ENCODE data around the gene CSRP1. TPM values are rescaled to one million over a fixed set of nuclear protein-coding genes. Genes with fewer than 3 reads are reported as not detected.

The CSRP1 gene
- total RNA-seq, 3 donors from 2014 or later, result 186 to 1,491 (median 767) TPM

GRCh38 chr1:201463071-201463552 is 43.8 kb downstream of the CSRP1 start:
- Histone ChIP-seq H3K4me3 (no peak overlapping the region), H3K27ac (peak overlapping the region; percentile 92), H3K36me3 (no peaks in the 10 kb centered on the region), H3K9me3 (no peaks in the 10 kb centered on the region), H3K27me3 (no peaks in the 10 kb centered on the region), H3K4me1 (peaks cover 24 to 29% of the 10 kb centered on the region in 2 donors)
- TF ChIP-seq POLR2A (IDR thresholded peaks at IDR 0.05), result no peak
- TF ChIP-seq, protein P1, sequence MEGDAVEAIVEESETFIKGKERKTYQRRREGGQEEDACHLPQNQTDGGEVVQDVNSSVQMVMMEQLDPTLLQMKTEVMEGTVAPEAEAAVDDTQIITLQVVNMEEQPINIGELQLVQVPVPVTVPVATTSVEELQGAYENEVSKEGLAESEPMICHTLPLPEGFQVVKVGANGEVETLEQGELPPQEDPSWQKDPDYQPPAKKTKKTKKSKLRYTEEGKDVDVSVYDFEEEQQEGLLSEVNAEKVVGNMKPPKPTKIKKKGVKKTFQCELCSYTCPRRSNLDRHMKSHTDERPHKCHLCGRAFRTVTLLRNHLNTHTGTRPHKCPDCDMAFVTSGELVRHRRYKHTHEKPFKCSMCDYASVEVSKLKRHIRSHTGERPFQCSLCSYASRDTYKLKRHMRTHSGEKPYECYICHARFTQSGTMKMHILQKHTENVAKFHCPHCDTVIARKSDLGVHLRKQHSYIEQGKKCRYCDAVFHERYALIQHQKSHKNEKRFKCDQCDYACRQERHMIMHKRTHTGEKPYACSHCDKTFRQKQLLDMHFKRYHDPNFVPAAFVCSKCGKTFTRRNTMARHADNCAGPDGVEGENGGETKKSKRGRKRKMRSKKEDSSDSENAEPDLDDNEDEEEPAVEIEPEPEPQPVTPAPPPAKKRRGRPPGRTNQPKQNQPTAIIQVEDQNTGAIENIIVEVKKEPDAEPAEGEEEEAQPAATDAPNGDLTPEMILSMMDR (IDR thresholded peaks at IDR 0.05), result no peak
- no peak for TF ChIP-seq POLR2AphosphoS5 (IDR thresholded peaks at IDR 0.05)
- no peak for DNase-seq (ENCODE audit: low spot score in 2 of 2)
- intact Hi-C loops (cut with DNase I; ENCODE audit: low total_unique reads), result no loop called here

DNA sequence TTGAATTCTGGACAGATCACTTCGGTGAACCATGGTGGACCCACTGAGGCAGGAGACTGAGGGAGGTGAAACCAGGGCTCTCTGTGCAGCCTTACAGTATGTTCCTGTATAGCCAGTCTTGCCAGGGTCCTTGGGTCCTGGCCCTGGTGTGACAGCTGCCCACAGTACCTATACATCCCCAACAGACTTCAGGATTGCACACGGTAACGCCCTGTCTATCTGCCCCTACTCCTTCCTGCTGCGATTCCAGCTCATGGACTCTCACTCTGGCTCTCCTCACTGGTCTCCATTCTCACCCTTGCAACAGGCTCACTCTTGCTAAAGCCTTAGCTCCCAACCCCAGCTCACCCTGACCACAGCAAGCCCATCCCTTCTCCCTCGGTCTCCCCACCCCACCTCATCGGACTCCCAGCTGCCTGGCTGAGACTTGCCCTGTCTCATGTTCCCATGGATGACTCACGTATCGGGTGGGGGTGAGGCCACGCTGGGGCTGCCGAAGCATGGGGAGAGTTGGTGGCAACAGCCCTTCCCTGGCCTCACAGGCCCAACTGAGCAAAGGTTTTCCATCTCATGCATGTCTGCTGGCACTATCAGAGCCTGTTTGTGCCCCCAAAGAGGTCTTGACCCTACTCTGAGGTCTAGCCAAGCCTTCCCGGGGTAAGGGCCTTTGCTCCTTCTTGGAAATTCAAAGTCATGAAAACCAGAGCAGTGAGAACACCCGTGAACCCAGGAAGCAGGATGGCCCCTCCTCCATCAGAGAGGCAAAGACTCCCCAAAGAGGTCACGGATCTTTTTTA is 45.1 kb downstream of the CSRP1 start:
- Histone ChIP-seq H3K4me1 (peaks cover 26 to 28% of the 10 kb centered on the region in 2 donors), H3K9me3 (no peaks in the 10 kb centered on the region), H3K4me3 (peak overlapping the region in 1 of 3 donors; percentile 19), H3K36me3 (no peaks in the 10 kb centered on the region), H3K27me3 (no peaks in the 10 kb centered on the region), H3K27ac (peak overlapping the region; percentile 92)
- intact Hi-C loops (cut with DNase I; ENCODE audit: low total_unique reads), result no loop called here
- TF ChIP-seq POLR2AphosphoS5 (IDR thresholded peaks at IDR 0.05), result peak; percentile 61 to 87 (median 76)
- TF ChIP-seq, protein P1 (IDR thresholded peaks at IDR 0.05), result no peak
- DNase-seq (ENCODE audit: low spot score in 2 of 2), result peak; percentile 81 to 83

DNA sequence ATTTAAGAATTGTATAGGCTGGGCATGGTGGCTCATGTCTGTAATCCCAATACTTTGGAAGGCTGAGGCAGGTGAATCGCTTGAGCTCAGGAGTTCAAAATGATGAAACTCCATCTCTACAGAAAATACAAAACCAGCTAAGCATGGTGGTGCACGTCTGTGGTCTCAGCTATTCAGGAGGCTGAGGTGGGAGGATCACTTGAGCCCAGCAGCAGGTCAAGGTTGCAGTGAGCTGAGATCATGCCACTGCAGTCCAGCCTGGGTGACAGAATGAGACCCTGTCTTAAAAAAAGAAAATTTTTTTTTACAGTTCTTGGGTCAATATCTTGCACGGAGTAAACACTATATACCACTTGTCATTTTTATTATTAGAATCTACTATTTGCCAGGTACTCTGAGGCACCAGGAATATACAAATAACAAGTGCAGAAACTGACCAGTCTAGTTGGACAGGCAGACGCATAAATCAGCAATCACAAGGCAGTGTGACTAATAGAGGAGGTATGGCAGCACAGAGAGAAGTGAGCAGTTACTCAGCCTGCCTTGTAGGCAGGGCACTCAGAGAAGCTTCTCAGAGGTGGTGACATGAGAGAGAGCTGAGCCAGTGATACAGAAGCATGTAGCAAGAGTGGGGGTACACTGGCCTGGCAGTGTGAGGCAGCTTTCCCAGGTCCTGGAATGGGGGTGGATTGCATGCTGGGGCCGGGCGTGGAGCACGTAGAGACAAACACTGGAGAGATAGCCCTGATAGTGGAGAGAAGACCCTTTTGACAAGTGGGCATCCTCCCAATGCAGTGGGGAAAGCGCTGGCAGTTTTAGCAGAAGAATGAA is 45.9 kb downstream of the CSRP1 start:
- peak overlapping the region; percentile 92 for H3K27ac ChIP-seq
- H3K4me3 ChIP-seq, result peak overlapping the region in 1 of 3 donors; percentile 19
- intact Hi-C loops (cut with DNase I; ENCODE audit: low total_unique reads), result no loop called here
- peaks cover 21 to 24% of the 10 kb centered on the region in 2 donors for H3K4me1 ChIP-seq
- H3K27me3 ChIP-seq, result no peaks in the 10 kb centered on the region
- no peak for TF ChIP-seq POLR2A (IDR thresholded peaks at IDR 0.05)
- TF ChIP-seq, protein P1 (IDR thresholded peaks at IDR 0.05), result no peak
- peak in 2 of 3 donors; percentile 63 to 67 for TF ChIP-seq POLR2AphosphoS5 (IDR thresholded peaks at IDR 0.05)
- DNase-seq (ENCODE audit: low spot score in 2 of 2), result peak in 1 of 2 donors; percentile 73
- no peaks in the 10 kb centered on the region for H3K36me3 ChIP-seq
- H3K9me3 ChIP-seq, result no peaks in the 10 kb centered on the region

DNA sequence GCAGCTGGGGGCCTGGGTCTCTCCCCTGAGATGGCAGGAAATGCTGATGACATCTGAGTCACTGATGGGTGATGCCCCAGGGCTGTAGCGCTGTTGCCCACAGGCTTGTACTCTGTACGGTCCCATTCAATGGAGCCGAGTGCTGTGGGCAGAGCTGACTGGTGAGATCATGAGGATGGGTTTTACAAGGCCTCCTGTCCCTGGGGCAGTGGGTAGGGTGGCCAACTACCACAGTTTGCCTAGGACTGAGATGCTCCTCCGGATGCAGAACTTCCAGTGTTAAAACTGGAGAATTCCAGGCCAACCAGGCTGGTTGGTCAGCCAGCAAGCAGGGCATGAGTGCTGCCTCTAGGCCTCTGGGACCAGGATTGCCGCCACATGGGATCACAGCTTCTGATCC is 47.1 kb downstream of the CSRP1 start:
- Histone ChIP-seq H3K4me3 (no peak overlapping the region), H3K27ac (peak overlapping the region; percentile 92), H3K4me1 (peaks cover 13 to 23% of the 10 kb centered on the region in 2 donors), H3K36me3 (no peaks in the 10 kb centered on the region), H3K27me3 (no peaks in the 10 kb centered on the region), H3K9me3 (no peaks in the 10 kb centered on the region)
- TF ChIP-seq POLR2AphosphoS5 (IDR thresholded peaks at IDR 0.05), result no peak
- TF ChIP-seq POLR2A (IDR thresholded peaks at IDR 0.05), result no peak
- TF ChIP-seq, protein P1 (IDR thresholded peaks at IDR 0.05), result no peak
- no peak for DNase-seq (ENCODE audit: low spot score in 2 of 2)
- intact Hi-C loops (cut with DNase I; ENCODE audit: low total_unique reads), result no loop called here
